NCI-H524 (cell line): ENCODE results near the gene TMEM267.
"Not testable (repeated sequence)": the region's sequence is repeated elsewhere in the genome, so short reads cannot be mapped to it uniquely, and the experiment has no call there.

Source experiments
- DNase-seq, 2 experiments: peaks; one replicate each; lab custom pipeline; 2025; lab: John Stamatoyannopoulos, UW

The TMEM267 gene

GRCh38 chr5:43461066-43461465 is 22.6 kb downstream of the TMEM267 start:
- no peak for DNase-seq

GRCh38 chr5:43456556-43456955 is 27.1 kb downstream of the TMEM267 start:
- DNase-seq: no peak

- not testable (repeated sequence) for DNase-seq
These were observed 42.1 kb downstream of the TMEM267 start for GRCh38 chr5:43441575-43441974.

DNA sequence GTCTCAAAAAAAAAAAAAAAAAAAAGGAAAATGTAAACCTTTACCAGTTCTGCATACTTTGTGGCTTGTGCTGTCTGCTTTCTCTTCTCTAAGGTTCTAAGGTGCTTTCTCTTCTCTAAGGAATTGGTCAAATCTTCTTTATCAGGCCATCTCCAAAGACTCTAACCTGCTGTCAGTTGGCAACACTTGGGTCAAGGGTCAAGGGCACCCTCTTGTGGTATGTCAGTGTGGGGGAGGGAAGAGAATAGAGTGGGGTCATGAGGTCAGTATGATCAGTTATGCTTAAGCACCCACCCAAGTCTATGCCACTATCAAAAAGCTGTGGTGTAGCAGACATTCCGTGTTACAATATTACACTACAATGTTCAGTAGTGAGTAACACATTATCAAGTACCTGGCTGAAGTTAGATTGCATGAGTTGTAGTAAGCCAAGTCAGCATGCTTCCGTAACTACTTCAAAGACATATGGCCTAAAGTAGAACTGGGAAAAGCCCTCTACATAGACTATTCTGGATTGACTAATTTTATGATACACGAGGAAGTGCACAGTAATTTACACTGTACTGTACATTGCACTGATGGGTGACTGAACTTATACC is 46.5 kb downstream of the TMEM267 start:
- no peak for DNase-seq

DNA sequence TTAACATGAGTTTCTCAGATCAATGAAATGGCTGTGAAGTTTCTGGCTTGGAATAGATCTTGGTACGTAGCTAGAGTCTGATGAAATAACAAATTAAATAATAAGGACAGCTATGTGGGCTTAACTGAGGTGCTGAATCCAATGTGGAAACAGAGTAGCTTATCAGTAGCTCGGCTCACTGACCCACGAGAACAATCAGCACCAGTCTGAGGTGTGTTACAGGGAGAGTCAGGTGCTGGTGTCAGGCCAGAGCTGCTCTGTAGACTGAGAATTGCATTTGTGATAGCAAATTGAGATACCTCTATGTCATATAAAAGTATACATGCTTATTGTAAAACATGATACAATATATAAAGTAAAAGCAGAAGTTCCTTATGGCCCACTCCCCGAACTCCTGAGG is 50.3 kb downstream of the TMEM267 start:
- DNase-seq: no peak

- DNase-seq: no peak
These were observed 50.9 kb downstream of the TMEM267 start for GRCh38 chr5:43432486-43433375.

DNA sequence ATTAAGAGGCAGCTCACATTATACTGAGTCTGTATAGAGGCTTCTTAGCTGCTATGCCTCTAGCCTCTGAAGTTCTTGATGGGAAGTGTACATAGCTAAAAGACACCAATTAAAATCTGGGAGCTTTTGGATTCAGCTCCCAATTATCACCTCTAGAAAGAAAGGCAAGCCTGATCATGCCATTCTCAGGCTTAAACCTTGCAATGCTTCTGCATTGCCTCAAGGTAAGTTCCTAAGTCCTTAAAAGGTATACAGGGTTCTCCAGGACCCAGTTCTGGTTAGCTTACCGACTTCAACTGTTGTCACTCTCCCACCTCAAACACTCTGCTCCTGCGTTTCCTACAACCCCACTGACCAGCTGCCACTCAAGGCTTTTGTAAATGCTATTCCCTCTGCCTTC is 54.0 kb downstream of the TMEM267 start:
- no peak for DNase-seq

DNA sequence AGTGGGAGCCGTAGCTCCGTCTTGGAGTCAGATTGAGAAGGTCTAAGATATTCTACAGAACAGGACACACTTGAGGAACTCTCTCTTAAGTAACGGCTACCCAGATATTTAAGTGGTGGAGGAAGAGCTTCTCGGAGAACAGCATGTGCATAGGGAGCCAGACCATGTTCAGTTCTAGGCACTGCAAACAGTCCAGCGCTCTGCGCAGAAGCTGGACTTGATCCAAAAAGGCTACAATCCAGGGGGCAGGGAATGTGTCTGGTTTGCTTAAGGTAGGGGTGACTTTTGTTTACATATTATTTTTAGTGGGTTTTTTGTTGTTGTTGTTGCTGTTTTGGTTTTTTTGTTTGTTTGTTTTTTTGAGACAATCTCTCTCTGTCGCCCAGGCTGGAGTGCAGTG is 54.6 kb downstream of the TMEM267 start:
- no peak for DNase-seq

DNA sequence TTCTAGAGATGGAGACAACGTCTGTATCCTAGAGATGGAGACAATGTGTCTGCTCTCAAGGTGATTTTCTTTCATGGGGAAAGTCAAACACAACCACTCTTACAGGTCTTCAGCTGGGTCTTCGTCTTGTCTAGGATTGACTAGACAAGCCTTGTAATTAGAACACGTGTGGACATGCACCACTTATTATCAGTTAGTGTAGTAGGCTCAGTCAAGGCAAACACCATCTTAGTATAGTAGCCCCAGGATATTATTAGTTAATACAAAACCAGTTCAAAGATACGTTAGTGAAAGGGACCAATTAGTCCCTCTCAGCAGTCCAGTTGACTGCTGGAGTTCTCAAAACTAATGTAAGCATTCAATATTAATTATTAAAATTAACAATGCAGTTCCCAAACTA is 56.4 kb downstream of the TMEM267 start:
- no peak for DNase-seq

DNA sequence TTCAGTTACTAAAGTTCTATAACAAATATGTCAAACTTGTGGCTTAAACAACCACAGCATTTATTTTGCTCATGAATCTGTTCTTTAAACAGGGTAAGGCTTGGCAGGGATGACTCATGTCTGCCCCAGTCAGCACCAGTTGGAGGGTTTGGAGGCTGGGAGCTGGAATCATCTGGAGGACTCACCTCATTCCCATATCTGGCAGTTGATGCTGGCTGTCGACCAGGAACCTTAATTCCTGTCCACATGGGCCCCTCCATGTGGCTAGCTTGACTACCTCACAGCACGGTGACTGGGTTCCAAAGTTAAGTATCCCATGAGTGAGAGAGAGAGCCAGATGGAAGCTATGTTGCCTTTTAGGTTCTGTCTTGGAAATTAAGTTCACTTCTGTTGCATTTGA is 57.7 kb downstream of the TMEM267 start:
- DNase-seq: no peak

DNA sequence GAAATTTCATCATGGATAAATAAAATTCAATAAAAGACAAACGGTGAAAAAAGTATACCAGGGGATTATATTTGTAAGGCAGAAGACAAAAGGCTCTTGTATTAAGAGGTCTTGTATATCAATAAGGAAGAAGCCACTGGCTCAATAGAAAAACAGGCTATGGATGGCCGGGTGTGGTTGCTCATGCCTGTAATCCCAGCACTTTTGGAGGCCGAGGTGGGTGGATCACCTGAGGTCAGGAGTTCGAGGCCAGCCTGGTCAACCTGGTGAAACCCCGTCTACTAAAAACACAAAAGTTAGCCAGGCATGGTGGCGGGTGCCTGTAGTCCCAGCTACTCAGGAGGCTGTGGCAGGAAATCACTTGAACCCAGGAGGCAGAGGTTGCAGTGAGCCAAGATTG is 60.6 kb downstream of the TMEM267 start:
- DNase-seq: not testable (repeated sequence)

DNA sequence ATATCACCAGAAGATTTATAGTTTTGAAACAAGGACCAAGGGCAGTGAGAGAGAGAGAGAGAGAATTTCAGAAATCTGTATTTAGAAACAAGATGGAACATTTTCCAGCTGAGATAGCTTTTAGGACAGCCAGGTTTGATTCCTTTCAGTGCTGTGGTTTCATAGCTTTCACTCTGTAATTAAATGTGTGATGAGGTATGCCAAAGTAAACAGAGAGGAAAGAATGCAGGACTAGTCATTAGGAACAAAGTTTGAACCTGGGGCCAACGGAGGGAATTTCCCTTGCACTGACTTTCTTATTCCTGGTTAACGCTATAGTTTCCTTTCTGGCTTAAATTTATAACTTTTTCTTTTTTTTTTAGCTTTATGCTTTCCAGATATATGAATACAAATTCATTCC is 61.5 kb downstream of the TMEM267 start:
- no peak for DNase-seq

GRCh38 chr5:43421450-43422133 is 62.1 kb downstream of the TMEM267 start:
- no peak for DNase-seq

- no peak for DNase-seq
These were observed 63.4 kb downstream of the TMEM267 start for GRCh38 chr5:43420241-43420640.

GRCh38 chr5:43418561-43418960 is 65.1 kb downstream of the TMEM267 start:
- no peak for DNase-seq

- DNase-seq: peak; percentile 88 to 97
These were observed 66.8 kb downstream of the TMEM267 start for GRCh38 chr5:43416803-43417394.

GRCh38 chr5:43415935-43416802 is 67.5 kb downstream of the TMEM267 start:
- DNase-seq: peak in 1 of 2 experiments; percentile 60

DNA sequence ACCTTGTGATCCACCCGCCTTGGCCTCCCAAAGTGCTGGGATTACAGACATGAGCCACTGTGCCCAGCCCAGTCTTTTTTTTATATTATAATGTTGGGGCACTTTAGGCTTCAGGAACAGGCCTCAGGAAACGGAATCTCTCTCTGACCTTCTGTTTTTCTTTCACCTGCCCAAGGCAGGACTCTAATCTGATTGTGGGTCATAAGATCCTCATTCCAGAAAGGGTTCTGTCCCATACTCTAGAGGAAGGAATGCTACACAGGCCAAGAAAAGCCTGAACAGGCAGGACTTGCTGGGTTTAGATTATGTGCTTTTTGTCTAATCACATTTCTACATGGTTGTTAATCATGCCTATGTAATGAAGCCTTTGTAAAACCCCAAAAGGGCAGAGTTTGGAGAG is 69.7 kb downstream of the TMEM267 start:
- DNase-seq: no peak

- DNase-seq: peak in 1 of 2 experiments; percentile 25
These were observed 71.0 kb downstream of the TMEM267 start for GRCh38 chr5:43412644-43413043.

DNA sequence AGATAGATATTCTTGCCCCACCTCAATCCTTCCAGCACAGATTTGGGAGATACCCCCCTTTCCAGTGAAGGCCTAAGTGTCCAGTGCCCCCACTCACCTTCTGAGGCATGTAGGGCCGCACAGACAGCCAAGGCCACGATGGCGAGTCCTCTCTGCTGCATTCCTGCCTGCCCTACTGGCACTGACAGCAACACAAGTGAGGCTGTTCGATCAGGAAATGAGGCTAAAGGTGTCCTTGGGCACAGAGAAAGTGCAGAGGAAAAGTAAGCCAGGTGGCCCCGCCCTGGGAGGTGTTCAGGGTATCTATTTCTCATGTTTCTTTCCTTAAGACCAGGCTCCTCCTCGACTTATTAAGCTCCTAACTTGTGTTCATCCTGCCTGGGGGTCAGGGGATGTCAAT is 71.5 kb downstream of the TMEM267 start, which contains the start of gene CCL28:
CCL28 (minus strand) TSS at position 236 of the 400 bp plus-strand sequence; CDS start at position 161, 75 bp downstream.
- no peak for DNase-seq

DNA sequence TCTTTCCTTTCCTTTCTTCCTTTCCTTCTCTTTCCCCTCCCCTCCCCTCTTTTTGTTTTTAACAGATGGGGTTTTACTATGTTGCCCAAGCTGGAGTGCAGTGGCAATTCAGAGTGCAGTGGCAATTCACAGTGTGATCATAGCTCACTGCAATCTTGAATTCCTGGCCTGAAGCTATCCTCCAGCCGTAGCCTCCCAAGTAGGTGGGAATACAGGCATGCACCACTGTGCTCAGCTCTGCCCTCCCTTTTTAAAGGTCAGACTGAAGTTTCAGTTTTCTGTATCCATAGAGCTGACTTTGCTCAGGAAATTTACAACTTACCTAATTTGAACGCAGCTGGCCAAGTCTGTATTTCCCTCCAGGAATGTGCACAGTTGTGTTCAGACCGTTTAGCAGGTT is 72.2 kb downstream of the TMEM267 start:
- no peak for DNase-seq
